Right atrium auricular region (tissue), 2 donors: ENCODE results near the gene ZNF785. TPM values are rescaled to one million over a fixed set of nuclear protein-coding genes. Genes with fewer than 3 reads are reported as not detected.

ENCODE experiments used
- DNase-seq: peaks from one replicate; pipeline ENCODE4 v3.0.0-alpha.2; 2019; ENCODE audit warnings: low spot score
- H3K27ac ChIP-seq, 2 donors: fragments of 200-600 bp; sonication (generic); 1 replicate in 1 of 2; 2 replicates in 1 of 2; pipeline ENCODE4 v1.5.1; 2016 to 2019
- H3K27me3 ChIP-seq, 2 donors: fragments of 200-600 bp; sonication (generic); one replicate each; pipeline versions ENCODE4 v1.5.1 to v1.6.0; 2017 to 2019
- H3K36me3 ChIP-seq: fragments of 200-600 bp; sonication (generic); one replicate; pipeline ENCODE4 v1.5.1; 2016
- H3K4me1 ChIP-seq, 2 donors: fragments of 200-600 bp; sonication (generic); one replicate each; pipeline versions ENCODE4 v1.5.1 to v1.6.0; 2017 to 2019
- H3K4me3 ChIP-seq, 2 donors: fragments of 200-600 bp; sonication (generic); 1 replicate in 1 of 2; 2 replicates in 1 of 2; pipeline ENCODE4 v1.5.1; 2017 to 2019; ENCODE audit warnings: mild to moderate bottlenecking in 1 of 2, moderate library complexity in 1 of 2
- H3K9me3 ChIP-seq, 2 donors: fragments of 200-600 bp; sonication (generic); one replicate each; pipeline ENCODE4 v1.5.1; 2019
- total RNA-seq, 2 donors: library from RNA; depleted of rRNA; stranded (reverse); fragments of >200 nt; gene quantifications; one replicate each; pipeline ENCODE4 v1.1.0, GENCODE V29; 2016
- TF ChIP-seq, protein P1 (sequence below), 2 donors: fragments of 200-600 bp; sonication (generic); IDR thresholded peaks; one replicate each; pipeline ENCODE4 v1.5.1; 2019; ENCODE audit warnings: antibody characterized with exemption in 2 of 2

The ZNF785 gene
- total RNA-seq, 2 donors from 2014 or later = 5.5 to 6.0 TPM

DNA sequence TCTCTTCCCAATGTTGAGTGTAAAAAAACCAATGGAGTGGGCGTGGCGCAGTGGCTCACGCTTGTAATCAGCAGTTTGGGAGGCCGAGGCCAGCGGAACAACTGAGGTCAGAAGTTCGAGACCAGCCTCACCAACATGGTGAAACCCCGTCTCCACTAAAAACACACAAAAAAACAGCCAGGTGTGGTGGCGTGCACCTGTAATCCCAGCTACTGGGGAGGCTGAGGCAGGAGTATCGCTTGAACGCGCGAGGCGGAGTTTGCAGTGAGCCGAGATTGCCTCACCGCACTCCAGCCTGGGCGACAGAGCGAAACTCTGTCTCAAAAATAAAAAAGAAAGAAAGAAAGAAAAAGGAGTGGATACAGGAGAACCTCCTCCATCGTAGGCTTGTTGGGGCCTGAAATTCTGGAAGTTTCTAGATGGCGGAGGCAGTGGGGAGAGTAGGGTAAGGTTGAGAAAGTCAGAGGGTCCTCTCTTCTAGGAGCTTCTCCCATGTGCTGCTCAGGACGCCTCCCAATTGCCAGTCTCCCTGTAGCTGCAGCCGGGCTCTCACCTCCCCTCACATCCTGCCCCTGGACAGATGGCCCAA, 26.6 kb downstream of the ZNF785 start:
- H3K36me3 ChIP-seq = peaks cover 16% of the 10 kb centered on the region
- TF ChIP-seq, protein P1, sequence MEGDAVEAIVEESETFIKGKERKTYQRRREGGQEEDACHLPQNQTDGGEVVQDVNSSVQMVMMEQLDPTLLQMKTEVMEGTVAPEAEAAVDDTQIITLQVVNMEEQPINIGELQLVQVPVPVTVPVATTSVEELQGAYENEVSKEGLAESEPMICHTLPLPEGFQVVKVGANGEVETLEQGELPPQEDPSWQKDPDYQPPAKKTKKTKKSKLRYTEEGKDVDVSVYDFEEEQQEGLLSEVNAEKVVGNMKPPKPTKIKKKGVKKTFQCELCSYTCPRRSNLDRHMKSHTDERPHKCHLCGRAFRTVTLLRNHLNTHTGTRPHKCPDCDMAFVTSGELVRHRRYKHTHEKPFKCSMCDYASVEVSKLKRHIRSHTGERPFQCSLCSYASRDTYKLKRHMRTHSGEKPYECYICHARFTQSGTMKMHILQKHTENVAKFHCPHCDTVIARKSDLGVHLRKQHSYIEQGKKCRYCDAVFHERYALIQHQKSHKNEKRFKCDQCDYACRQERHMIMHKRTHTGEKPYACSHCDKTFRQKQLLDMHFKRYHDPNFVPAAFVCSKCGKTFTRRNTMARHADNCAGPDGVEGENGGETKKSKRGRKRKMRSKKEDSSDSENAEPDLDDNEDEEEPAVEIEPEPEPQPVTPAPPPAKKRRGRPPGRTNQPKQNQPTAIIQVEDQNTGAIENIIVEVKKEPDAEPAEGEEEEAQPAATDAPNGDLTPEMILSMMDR (IDR thresholded peaks at IDR 0.05) = no peak
- peaks cover 0 to 39% of the 10 kb centered on the region in 2 donors for H3K4me1 ChIP-seq
- no peaks in the 10 kb centered on the region for H3K9me3 ChIP-seq
- peak overlapping the region; percentile 95 to 99 for H3K27ac ChIP-seq
- no peaks in the 10 kb centered on the region for H3K27me3 ChIP-seq
- H3K4me3 ChIP-seq = peak overlapping the region; percentile 87 to 88
- no peak for DNase-seq

DNA sequence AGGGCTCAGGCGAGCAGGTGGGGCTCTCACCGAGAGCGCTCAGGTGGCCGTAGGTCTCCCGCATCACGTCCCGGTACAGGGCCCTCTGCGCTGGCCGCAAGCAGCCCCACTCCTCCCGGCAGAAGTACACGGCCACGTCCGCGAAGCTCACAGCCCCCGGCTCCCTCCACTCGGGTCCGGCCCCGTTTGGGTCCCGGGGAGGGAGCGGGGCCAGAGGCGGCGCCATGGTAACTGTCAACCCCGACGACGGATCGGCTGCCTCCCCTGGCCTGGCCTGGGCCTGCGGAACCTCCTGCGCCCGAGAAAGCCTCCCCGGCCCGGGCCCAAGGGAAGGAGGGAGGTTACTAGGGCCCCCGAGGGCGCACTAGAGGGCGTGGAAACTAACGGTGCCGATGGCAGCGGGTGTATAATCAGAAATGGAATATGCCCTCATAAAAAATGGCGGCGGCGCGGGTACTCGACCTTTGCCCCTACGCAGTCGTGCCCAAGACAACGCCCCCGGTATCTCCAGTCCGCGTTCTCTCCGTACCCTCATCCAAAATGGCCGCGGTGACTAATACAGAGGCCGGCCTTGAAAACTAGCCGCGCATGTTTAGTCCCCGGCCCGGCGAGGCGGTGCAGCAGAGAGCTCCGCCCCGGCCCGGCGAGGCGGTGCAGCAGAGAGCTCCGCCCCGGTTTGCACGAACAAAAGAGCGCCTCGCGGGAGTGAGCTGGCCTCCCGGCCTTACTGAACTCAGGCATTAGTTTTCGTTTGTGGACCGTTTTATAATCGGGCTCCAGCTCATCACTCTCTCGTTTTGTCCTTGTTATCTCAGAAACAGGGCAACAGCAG, 27.3 kb downstream of the ZNF785 start, which contains the start of gene ZNF764:
TSS of gene ZNF764 (minus strand) at position 418 of the 832 bp plus-strand sequence. CDS start at position 226, 192 bp downstream.
- Histone ChIP-seq H3K27ac (peak within 1 kb of the TSS; percentile 95 to 99), H3K27me3 (no peaks in the 10 kb centered on the region), H3K4me1 (peaks cover 0 to 42% of the 10 kb centered on the region in 2 donors), H3K4me3 (peak within 1 kb of the TSS; percentile 87 to 88), H3K9me3 (no peaks in the 10 kb centered on the region), H3K36me3 (peaks cover 16% of the 10 kb centered on the region)
- peak; percentile 99 for DNase-seq
- TF ChIP-seq, protein P1 (IDR thresholded peaks at IDR 0.05) = peak in 1 of 2 donors; percentile 32

DNA sequence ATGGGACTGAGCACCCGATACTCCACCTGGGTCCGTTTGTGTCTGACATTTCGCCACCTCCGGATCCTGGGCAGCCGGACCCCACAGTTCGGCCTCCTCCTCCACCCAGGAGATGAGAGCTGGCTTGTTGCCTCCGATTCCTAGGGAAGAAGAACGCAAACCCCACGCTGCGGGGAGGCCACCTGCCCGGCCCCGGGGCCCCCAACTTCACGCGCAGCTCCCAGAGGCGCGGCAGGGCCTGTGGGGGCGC, 27.9 kb downstream of the ZNF785 start:
- H3K4me1 ChIP-seq = peaks cover 0 to 47% of the 10 kb centered on the region in 2 donors
- H3K27ac ChIP-seq = peak overlapping the region; percentile 95 to 99
- no peaks in the 10 kb centered on the region for H3K27me3 ChIP-seq
- peaks cover 16% of the 10 kb centered on the region for H3K36me3 ChIP-seq
- H3K4me3 ChIP-seq = peak overlapping the region; percentile 87 to 88
- TF ChIP-seq, protein P1 (IDR thresholded peaks at IDR 0.05) = peak in 1 of 2 donors; percentile 15
- no peaks in the 10 kb centered on the region for H3K9me3 ChIP-seq
- DNase-seq = no peak

DNA sequence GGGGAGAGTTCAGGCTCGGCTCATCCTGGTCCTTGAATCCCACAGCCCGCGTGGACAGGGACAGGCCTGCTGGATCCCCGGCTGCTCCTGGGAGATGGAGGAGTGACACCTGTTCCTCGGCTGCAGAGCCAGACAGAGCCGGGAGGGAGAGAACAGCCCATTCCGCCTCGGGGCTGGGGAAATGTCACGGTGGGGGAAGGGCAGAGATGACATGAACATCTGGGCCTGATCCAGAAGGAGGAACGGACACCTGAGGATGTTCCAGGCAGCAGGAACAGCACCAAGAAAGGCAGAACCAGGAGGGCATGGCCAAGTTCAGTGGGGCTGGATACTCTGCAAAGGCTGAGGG, 29.4 kb downstream of the ZNF785 start:
- H3K36me3 ChIP-seq = peaks cover 16% of the 10 kb centered on the region
- TF ChIP-seq, protein P1 (IDR thresholded peaks at IDR 0.05) = no peak
- H3K4me1 ChIP-seq = peaks cover 0 to 52% of the 10 kb centered on the region in 2 donors
- no peaks in the 10 kb centered on the region for H3K9me3 ChIP-seq
- H3K27ac ChIP-seq = peak overlapping the region in 1 of 2 donors; percentile 27
- no peak for DNase-seq
- no peak overlapping the region for H3K4me3 ChIP-seq
- H3K27me3 ChIP-seq = no peaks in the 10 kb centered on the region

DNA sequence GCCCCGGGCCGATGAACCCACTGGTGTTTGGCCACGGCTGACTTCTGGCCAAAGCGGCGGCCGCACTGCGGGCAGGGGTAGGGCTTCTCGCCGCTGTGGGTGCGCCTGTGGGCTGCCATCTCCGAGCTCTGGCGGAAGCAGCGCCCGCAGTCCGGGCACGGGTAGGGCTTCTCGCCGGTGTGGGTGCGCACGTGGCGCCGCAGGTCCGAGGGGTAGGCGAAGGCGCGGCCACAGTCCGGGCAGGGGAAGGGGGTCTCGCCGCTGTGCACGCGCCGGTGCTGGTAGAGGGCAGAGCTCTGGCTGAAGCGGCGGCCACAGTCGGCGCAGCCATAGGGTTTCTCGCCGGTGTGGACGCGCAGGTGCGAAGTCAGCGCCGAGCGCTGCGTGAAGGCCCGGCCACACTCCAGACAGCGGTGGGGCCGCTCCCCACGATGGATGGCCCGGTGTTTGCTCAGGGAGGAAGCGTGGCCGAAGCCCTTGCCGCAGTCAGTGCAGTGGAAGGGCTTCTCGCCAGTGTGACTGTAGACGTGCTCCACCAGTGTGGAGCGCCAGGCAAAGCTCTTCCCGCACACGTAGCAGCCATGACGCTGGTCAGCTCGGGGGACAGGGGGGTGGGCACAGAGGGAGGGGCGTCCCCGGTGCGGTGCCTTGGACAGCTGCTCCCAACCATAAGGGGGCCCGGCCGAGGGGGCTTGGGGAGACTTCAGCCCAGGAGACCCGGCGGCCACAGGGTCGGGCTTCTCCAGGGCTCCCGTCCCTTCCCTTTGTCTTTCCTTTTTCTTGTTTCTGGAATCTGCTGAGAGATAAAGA, 30.0 kb downstream of the ZNF785 start:
- DNase-seq = no peak
- H3K4me3 ChIP-seq = no peak overlapping the region
- H3K27ac ChIP-seq = peak overlapping the region in 1 of 2 donors; percentile 27
- peaks cover 0 to 53% of the 10 kb centered on the region in 2 donors for H3K4me1 ChIP-seq
- no peaks in the 10 kb centered on the region for H3K27me3 ChIP-seq
- no peaks in the 10 kb centered on the region for H3K9me3 ChIP-seq
- TF ChIP-seq, protein P1 (IDR thresholded peaks at IDR 0.05) = no peak
- peaks cover 16% of the 10 kb centered on the region for H3K36me3 ChIP-seq
